ENCODE results near the gene ZNF689. TPM values are rescaled to one million over a fixed set of nuclear protein-coding genes. Genes with fewer than 3 reads are reported as not detected.

The ZNF689 gene
- 8.2 to 9.0 TPM (median 8.4 TPM) in 5 replicates for total RNA-seq (2022; extraction: Qiagen RNA extraction)

DNA sequence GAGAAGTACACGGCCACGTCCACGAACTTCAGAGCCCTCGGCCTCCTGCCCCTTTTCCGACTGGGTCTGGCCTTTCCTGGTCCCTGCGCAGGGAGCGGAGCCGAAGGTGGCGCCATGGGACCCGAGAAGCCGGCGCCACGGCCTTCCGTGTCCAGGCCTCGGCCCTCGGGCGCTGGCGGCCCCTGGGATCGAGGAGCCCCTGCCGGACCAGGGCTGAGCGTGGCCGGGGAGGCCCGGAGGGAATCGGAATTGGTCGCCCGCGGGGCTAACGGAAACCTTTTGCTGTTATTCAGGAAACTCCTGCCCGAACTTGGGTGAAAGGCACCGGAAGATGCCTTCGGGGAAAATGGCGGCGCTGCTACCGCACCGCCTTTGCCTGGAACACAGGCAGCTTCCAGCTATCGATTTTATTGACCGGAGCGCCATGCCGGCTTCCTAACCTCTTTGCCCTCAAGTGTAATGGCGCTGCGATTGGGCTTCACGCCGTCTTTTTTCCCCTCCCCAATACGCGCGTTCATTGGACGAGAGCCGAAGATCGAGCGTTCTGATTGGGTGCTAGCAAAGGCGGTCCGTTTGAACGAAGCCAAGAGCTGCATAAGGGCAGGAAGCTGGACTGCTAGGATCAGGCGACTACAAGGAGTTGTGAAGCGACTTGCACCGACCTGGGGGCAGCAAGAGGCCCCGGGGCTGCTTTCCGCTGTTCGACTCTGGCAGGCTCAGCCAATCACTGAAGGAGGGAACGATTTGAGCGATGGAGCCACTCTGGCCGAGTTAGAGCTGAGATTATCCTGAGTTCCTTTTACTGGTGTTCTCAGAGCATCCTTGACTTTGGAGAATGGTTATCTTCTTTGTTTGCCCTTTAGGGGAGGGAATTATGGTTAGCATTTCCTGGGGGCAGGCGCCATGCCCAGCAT is at the start of gene ZNF689:
Gene ZNF689, minus strand, starts transcription at position 464 of the 914 bp plus-strand sequence. Its CDS starts 348 bp downstream, at position 116.

DNA sequence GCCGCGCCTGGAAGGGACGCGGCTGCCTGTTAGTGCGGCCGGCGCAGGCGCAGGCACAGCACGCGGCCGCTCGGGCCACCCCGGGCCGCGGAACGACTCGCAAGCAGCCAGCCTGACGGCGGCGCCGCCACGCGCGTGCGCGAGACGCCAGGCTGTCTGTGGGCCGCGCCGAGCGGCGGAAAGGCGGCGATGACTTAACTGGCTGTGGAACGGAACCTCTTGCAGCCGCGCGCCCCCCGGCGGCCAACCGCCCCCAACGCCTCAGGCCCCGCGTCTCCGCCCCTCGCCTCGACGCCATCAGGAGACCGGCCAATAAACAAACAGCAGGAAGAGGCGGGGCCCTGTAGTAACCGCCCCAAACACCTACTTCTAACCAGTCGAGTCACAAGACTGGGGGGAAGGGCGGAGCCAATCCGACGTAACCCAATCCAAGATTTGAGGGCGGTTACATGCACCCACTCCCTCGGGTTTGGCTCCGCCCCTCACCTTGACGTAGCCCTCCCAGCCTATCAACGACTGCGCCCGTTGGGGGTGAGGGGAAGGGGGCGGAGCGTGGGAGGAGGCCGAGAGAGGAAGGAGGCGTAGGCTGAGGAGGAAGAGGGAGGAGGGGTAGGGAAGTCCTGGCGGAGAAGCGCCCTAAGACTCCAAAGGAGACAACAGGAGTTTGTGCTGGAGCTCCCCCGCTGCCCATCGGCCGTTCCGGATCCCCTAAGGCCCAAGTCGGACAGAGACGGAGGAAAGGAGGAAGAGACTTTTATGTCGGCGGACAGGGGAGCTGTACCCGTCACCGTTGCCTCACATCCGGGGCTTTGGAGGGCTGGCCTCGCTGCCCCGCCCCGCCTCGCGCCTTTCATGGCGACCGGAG is 47.9 kb upstream of the ZNF689 start, which contains the start of gene FBRS:
Gene FBRS, plus strand, starts transcription at position 566 of the 865 bp plus-strand sequence. CDS start 1,088 bp downstream, outside the sequence.

DNA sequence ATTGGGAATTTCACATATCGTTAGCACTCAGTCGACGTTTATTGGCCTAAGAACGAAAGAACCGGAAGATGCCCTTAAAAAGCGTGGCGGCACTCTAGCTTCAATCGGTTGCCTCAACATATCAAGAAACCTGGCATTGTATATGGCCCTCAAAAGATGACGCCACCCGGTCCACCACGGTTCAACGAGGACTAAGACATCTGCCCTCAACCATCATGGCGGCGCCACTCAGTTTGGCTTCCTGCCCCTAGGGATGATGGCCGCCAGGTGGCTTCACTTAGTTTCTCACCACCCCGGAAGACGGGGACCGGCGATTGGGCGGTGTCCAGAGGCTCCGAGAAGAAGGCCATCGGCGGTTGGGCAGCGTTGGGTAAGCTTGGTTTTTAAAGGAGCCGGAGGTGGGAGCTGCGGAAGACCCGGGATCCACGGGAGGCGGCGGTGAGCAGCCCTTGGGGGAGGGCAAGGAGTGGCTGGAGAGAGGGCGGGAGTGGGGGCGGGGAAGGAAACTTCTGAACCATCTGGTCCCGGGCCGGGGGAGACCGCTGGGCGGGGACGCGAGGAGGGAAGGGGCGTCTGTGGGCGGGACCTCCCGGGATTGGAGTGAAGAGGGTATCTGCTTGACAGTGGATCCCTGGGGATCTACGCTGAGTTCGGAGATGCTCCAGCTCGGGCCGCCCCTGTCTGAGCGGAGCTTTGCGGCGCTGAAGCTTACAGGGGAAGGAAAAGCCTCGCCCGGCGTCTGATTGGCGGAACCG is 40.4 kb upstream of the ZNF689 start, which contains the start of gene PRR14:
Gene PRR14, plus strand, starts transcription at position 592 of the 755 bp plus-strand sequence. CDS start 686 bp downstream, outside the sequence.

DNA sequence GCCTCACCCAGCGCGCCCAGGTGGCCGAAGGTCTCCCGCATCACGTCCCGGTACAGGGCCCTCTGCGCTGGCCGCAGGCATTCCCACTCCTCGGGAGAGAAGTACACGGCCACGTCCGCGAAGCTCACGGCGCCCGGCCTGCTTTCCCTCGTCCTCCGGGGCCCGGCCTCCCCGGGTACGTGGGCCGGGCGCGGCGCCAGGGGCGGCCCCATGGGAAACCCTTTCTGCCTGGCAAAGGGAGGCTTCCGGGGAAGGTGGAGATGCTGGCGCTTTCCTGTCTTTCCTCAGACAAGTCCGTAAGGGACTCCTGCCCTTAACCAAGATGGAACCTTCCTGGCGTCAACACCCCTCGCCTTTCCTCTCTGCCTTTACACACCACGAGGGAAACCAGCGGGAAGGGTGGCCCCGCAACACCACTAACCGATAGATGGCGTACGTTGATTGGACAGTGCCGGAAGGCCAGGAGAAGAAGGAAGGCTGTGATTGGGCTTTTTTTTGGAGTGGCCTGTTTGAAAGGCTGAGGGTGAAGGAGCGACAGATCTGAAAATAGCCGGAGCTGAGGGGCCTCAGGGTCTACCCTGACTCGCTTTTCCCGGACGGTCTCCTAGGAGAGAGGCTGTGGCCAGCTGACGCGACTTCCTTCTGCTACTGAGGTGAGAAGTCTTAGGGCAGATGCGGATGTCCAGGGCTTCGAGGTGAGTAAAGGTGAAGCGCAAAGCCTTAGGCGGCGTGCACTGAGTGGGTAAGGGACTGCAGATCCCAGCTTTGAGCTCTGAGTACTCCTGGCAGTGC is 24.6 kb downstream of the ZNF689 start, which contains the start of gene ZNF785:
Gene ZNF785, minus strand, starts transcription at position 298 of the 792 bp plus-strand sequence. Its CDS starts 86 bp downstream, at position 212.

DNA sequence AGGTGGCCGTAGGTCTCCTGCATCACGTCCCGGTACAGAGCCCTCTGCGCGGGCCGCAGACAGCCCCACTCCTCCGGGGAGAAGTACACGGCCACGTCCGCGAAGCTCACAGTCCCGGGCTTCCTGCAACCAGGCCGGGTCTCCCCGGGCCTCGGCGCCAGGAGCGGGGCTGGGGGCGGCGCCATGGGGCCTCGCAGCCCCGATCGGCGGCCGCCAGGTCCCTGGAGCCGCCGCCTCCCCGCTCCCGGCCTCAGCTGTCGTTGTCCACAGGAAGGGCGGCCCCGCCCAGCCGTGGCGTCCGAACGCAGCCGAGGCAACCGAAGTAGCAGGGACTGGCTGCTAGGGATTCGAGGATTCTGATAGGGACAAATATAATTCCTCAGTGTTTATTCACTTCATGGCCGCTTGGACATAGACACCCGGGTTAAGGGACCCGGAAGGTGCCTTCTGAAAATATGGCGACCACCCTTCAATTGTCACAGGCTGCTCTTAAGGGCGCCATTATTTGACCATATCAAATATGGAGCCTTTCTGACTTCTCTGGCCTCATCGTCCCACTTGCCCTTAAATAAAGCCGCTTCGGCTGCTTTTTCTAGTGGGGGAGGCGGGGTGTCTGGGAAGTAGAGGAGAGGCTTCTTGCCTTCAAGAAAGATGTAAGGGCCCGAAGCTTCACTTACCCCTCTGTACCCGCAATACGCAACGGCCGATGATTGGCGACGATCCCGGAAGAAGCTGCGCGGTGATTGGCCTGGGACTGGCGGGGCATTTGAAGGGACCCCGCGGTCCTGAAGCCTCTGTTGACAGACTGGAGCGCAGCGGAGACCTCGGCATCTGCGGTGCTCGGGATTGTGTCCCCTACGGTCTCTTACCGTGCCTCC is 38.5 kb downstream of the ZNF689 start, which contains the start of gene ZNF688:
Gene ZNF688, minus strand, starts transcription at position 270 of the 878 bp plus-strand sequence. Its CDS starts 85 bp downstream, at position 185.

DNA sequence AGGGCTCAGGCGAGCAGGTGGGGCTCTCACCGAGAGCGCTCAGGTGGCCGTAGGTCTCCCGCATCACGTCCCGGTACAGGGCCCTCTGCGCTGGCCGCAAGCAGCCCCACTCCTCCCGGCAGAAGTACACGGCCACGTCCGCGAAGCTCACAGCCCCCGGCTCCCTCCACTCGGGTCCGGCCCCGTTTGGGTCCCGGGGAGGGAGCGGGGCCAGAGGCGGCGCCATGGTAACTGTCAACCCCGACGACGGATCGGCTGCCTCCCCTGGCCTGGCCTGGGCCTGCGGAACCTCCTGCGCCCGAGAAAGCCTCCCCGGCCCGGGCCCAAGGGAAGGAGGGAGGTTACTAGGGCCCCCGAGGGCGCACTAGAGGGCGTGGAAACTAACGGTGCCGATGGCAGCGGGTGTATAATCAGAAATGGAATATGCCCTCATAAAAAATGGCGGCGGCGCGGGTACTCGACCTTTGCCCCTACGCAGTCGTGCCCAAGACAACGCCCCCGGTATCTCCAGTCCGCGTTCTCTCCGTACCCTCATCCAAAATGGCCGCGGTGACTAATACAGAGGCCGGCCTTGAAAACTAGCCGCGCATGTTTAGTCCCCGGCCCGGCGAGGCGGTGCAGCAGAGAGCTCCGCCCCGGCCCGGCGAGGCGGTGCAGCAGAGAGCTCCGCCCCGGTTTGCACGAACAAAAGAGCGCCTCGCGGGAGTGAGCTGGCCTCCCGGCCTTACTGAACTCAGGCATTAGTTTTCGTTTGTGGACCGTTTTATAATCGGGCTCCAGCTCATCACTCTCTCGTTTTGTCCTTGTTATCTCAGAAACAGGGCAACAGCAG is 52.0 kb downstream of the ZNF689 start, which contains the start of gene ZNF764:
Gene ZNF764, minus strand, starts transcription at position 418 of the 832 bp plus-strand sequence. Its CDS starts 192 bp downstream, at position 226.

Other genes starting within 250 kb of the ZNF689 start
- 23.4 to 31.2 TPM (median 30.3 TPM) in 5 replicates for gene TBC1D10B, start 239.9 kb downstream of the ZNF689 start, total RNA-seq (2022; extraction: Qiagen RNA extraction)
- 0.27 to 0.84 TPM (median 0.45 TPM) in 4 of 5 replicates, not detected in the other for gene MYL11, start 235.6 kb downstream of the ZNF689 start, total RNA-seq (2022; extraction: Qiagen RNA extraction)
- 0.95 to 2.5 TPM (median 2.2 TPM) in 5 replicates for gene SEPTIN1, start 227.8 kb downstream of the ZNF689 start, total RNA-seq (2022; extraction: Qiagen RNA extraction)
- gene ZNF48, start 215.0 kb downstream of the ZNF689 start, total RNA-seq (2022; extraction: Qiagen RNA extraction), result 12.4 to 14.0 TPM (median 12.9 TPM) in 5 replicates
- gene ZNF771, start 202.8 kb downstream of the ZNF689 start, total RNA-seq (2022; extraction: Qiagen RNA extraction), result 3.7 to 6.0 TPM (median 5.4 TPM) in 5 replicates
- 102 to 130 TPM (median 120 TPM) in 5 replicates for gene DCTPP1, start 180.4 kb downstream of the ZNF689 start, total RNA-seq (2022; extraction: Qiagen RNA extraction)
- 43.9 to 48.2 TPM (median 45.5 TPM) in 5 replicates for gene SEPHS2, start 164.5 kb downstream of the ZNF689 start, total RNA-seq (2022; extraction: Qiagen RNA extraction)
- 0.07 to 0.18 TPM (median 0.14 TPM) in 5 replicates for gene ITGAL, start 137.6 kb downstream of the ZNF689 start, total RNA-seq (2022; extraction: Qiagen RNA extraction)
- gene ZNF768, start 83.8 kb downstream of the ZNF689 start, total RNA-seq (2022; extraction: Qiagen RNA extraction), result 38.2 to 49.1 TPM (median 46.7 TPM) in 5 replicates
- 3.4 to 4.7 TPM (median 4.3 TPM) in 5 replicates for gene ZNF747, start 75.5 kb downstream of the ZNF689 start, total RNA-seq (2022; extraction: Qiagen RNA extraction)
- gene ZNF764, start 52.0 kb downstream of the ZNF689 start, total RNA-seq (2022; extraction: Qiagen RNA extraction), result 4.7 to 6.7 TPM (median 5.8 TPM) in 5 replicates
- gene ZNF688, start 38.7 kb downstream of the ZNF689 start, total RNA-seq (2022; extraction: Qiagen RNA extraction), result 4.7 to 7.8 TPM (median 7.0 TPM) in 5 replicates
- gene ZNF785, start 24.7 kb downstream of the ZNF689 start, total RNA-seq (2022; extraction: Qiagen RNA extraction), result not detected in 5 replicates
- 17.0 to 24.3 TPM (median 24.0 TPM) in 5 replicates for gene PRR14, start 40.6 kb upstream of the ZNF689 start, total RNA-seq (2022; extraction: Qiagen RNA extraction)
- gene FBRS, start 48.0 kb upstream of the ZNF689 start, total RNA-seq (2022; extraction: Qiagen RNA extraction), result 28.4 to 43.5 TPM (median 42.0 TPM) in 5 replicates
- gene SRCAP, start 88.8 kb upstream of the ZNF689 start, total RNA-seq (2022; extraction: Qiagen RNA extraction), result 16.0 to 26.6 TPM (median 17.8 TPM) in 5 replicates
- 19.5 to 30.8 TPM (median 26.9 TPM) in 5 replicates for gene PHKG2, start 138.0 kb upstream of the ZNF689 start, total RNA-seq (2022; extraction: Qiagen RNA extraction)
- gene CFAP119, start 151.7 kb upstream of the ZNF689 start, total RNA-seq (2022; extraction: Qiagen RNA extraction), result 4.5 to 9.0 TPM (median 8.0 TPM) in 5 replicates
- gene RNF40, start 151.9 kb upstream of the ZNF689 start, total RNA-seq (2022; extraction: Qiagen RNA extraction), result 70.9 to 82.8 TPM (median 79.3 TPM) in 5 replicates
- gene ZNF629, start 176.8 kb upstream of the ZNF689 start, total RNA-seq (2022; extraction: Qiagen RNA extraction), result 16.0 to 19.7 TPM (median 17.4 TPM) in 5 replicates

Measured in A549 treated with AZD2906 at 1 μM for 4 hours (cell line).